H1 (cell line): ENCODE measurements around the gene KDM2A. TPM values are rescaled to one million over a fixed set of nuclear protein-coding genes. Genes with fewer than 3 reads are reported as not detected.

Experiments used
- BRCA1 ChIP-seq: IDR thresholded peaks from 2 replicates; pipeline ENCODE4 v1.6.1; 2012; ENCODE audit warnings: low read depth, low read length, improper control_type of control experiment
- polyA plus RNA-seq, 7 experiments: library from polyadenylated mRNA; depleted of rRNA in 3 of 7; stranded (reverse) in 5 of 7; unstranded in 2 of 7; fragments of >200 nt in 5 of 7; fragments of 200-250 nt in 2 of 7; gene quantifications; 1 replicate in 5 of 7; 2 replicates in 1 of 7; 4 replicates in 1 of 7; pipeline versions ENCODE4 v1.2.1 to v1.2.3, GENCODE V29; 2011 to 2013; ENCODE audit warnings: missing spikeins in 2 of 7, mixed read lengths in 2 of 7
- total RNA-seq: library from RNA; stranded (reverse); fragmentation: NEBNext Ultra II Directional; extraction: Animal tissue kit (Norgen Biotek cat#: 25700); gene quantifications from 2 replicates; pipeline ENCODE4 v1.2.1, GENCODE V29; 2021
- TF ChIP-seq, protein P1 (sequence below): fragments of 300-600 bp; sonication (generic); IDR thresholded peaks from 2 replicates; pipeline ENCODE4 v1.7.1; 2012; ENCODE audit warnings: low read length, moderate library complexity, mild to moderate bottlenecking, inconsistent platforms; ENCODE audit not compliant: insufficient replicate concordance

The KDM2A gene
- total and polyA plus RNA-seq, 2 of the 8 experiments (the other 6 are each of a cell fraction or from before 2014, with no cell fraction given): 55.4 to 66.2 TPM

DNA sequence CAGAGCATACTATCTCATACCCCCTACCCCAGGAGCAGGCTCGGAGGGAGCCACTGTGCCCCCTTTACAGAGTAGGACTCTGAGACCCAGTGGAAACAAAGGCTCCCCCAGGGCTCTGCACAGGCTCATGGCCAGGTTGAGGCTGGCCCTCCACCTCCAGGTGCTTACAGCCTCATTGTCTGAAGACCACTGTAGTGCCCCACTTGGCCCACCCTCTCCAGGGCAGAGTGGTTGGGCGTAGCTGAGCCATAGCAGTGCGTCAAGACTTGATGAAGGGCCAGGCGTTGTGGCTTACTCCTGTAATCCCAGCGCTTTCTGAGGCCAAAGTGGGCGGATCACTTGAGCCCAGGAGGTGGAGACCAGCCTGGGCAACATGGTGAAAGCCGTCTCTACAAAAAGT, 171.7 kb downstream of the KDM2A start (continued):
- TF ChIP-seq, protein P1, sequence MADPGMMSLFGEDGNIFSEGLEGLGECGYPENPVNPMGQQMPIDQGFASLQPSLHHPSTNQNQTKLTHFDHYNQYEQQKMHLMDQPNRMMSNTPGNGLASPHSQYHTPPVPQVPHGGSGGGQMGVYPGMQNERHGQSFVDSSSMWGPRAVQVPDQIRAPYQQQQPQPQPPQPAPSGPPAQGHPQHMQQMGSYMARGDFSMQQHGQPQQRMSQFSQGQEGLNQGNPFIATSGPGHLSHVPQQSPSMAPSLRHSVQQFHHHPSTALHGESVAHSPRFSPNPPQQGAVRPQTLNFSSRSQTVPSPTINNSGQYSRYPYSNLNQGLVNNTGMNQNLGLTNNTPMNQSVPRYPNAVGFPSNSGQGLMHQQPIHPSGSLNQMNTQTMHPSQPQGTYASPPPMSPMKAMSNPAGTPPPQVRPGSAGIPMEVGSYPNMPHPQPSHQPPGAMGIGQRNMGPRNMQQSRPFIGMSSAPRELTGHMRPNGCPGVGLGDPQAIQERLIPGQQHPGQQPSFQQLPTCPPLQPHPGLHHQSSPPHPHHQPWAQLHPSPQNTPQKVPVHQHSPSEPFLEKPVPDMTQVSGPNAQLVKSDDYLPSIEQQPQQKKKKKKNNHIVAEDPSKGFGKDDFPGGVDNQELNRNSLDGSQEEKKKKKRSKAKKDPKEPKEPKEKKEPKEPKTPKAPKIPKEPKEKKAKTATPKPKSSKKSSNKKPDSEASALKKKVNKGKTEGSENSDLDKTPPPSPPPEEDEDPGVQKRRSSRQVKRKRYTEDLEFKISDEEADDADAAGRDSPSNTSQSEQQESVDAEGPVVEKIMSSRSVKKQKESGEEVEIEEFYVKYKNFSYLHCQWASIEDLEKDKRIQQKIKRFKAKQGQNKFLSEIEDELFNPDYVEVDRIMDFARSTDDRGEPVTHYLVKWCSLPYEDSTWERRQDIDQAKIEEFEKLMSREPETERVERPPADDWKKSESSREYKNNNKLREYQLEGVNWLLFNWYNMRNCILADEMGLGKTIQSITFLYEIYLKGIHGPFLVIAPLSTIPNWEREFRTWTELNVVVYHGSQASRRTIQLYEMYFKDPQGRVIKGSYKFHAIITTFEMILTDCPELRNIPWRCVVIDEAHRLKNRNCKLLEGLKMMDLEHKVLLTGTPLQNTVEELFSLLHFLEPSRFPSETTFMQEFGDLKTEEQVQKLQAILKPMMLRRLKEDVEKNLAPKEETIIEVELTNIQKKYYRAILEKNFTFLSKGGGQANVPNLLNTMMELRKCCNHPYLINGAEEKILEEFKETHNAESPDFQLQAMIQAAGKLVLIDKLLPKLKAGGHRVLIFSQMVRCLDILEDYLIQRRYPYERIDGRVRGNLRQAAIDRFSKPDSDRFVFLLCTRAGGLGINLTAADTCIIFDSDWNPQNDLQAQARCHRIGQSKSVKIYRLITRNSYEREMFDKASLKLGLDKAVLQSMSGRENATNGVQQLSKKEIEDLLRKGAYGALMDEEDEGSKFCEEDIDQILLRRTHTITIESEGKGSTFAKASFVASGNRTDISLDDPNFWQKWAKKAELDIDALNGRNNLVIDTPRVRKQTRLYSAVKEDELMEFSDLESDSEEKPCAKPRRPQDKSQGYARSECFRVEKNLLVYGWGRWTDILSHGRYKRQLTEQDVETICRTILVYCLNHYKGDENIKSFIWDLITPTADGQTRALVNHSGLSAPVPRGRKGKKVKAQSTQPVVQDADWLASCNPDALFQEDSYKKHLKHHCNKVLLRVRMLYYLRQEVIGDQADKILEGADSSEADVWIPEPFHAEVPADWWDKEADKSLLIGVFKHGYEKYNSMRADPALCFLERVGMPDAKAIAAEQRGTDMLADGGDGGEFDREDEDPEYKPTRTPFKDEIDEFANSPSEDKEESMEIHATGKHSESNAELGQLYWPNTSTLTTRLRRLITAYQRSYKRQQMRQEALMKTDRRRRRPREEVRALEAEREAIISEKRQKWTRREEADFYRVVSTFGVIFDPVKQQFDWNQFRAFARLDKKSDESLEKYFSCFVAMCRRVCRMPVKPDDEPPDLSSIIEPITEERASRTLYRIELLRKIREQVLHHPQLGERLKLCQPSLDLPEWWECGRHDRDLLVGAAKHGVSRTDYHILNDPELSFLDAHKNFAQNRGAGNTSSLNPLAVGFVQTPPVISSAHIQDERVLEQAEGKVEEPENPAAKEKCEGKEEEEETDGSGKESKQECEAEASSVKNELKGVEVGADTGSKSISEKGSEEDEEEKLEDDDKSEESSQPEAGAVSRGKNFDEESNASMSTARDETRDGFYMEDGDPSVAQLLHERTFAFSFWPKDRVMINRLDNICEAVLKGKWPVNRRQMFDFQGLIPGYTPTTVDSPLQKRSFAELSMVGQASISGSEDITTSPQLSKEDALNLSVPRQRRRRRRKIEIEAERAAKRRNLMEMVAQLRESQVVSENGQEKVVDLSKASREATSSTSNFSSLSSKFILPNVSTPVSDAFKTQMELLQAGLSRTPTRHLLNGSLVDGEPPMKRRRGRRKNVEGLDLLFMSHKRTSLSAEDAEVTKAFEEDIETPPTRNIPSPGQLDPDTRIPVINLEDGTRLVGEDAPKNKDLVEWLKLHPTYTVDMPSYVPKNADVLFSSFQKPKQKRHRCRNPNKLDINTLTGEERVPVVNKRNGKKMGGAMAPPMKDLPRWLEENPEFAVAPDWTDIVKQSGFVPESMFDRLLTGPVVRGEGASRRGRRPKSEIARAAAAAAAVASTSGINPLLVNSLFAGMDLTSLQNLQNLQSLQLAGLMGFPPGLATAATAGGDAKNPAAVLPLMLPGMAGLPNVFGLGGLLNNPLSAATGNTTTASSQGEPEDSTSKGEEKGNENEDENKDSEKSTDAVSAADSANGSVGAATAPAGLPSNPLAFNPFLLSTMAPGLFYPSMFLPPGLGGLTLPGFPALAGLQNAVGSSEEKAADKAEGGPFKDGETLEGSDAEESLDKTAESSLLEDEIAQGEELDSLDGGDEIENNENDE: no peak
- no peak for TF ChIP-seq BRCA1
